Activated T-cell treated with anti-CD3 and anti-CD28 coated beads, Interleukin-2, amount 50 U/mL, for 72 hours (primary cell): ENCODE data around the gene DTX2. TPM values are rescaled to one million over a fixed set of nuclear protein-coding genes. Genes with fewer than 3 reads are reported as not detected.
"Not testable (repeated sequence)": the region's sequence is repeated elsewhere in the genome, so short reads cannot be mapped to it uniquely, and the experiment has no call there.

ENCODE experiments used
- ATAC-seq, 2 donors: fragments of 150-1000 bp; cut with Tn5 transposase; replicated peaks in 1 of 2; 2 replicates each; pipeline ENCODE4 v1.10.0; 2021; ENCODE audit warnings: moderate library complexity in 2 of 2, mild to moderate bottlenecking in 1 of 2
- DNase-seq, 2 donors: peaks; one replicate each; pipeline ENCODE4 v3.0.0; 2021 to 2022; ENCODE audit warnings: mixed read lengths in 1 of 2
- H3K27ac Mint-ChIP-seq: one replicate; pipeline ENCODE4 v1.8.0; 2022; ENCODE audit warnings: mild to moderate bottlenecking, moderate library complexity, mixed read lengths
- H3K27me3 Mint-ChIP-seq: one replicate; pipeline ENCODE4 v1.8.0; 2022; ENCODE audit warnings: low read depth, mixed read lengths
- H3K36me3 Mint-ChIP-seq, 2 donors: one replicate each; pipeline ENCODE4 v1.8.0; 2022; ENCODE audit warnings: mixed read lengths in 2 of 2, mild to moderate bottlenecking in 1 of 2; ENCODE audit not compliant: insufficient read depth in 2 of 2
- H3K4me1 Mint-ChIP-seq: one replicate; pipeline ENCODE4 v1.8.0; 2022; ENCODE audit warnings: low read depth, mixed read lengths
- H3K4me3 Mint-ChIP-seq, 2 donors: one replicate each; pipeline ENCODE4 v1.8.0; 2022; ENCODE audit warnings: mild to moderate bottlenecking in 2 of 2, mixed read lengths in 2 of 2, moderate library complexity in 2 of 2
- H3K9me3 Mint-ChIP-seq, 2 donors: one replicate each; pipeline ENCODE4 v1.8.0; 2022; ENCODE audit warnings: mixed read lengths in 2 of 2
- total RNA-seq, 2 donors: library from RNA; stranded (reverse); gene quantifications; one replicate each; pipeline ENCODE4 v1.2.3, GENCODE V29; 2022

The DTX2 gene
- total RNA-seq, 2 donors from 2014 or later, result 40.6 to 49.4 TPM

- H3K27ac Mint-ChIP-seq, result no peak overlapping the region
- H3K36me3 Mint-ChIP-seq, result no peaks in the 10 kb centered on the region
- DNase-seq (no peak), ATAC-seq (no peak)
- H3K9me3 Mint-ChIP-seq, result no peaks in the 10 kb centered on the region
- peaks cover 10% of the 10 kb centered on the region for H3K27me3 Mint-ChIP-seq
- H3K4me1 Mint-ChIP-seq, result no peaks in the 10 kb centered on the region
- no peak overlapping the region for H3K4me3 Mint-ChIP-seq
Measured at GRCh38 chr7:76513817-76514799, 52.6 kb downstream of the DTX2 start.

GRCh38 chr7:76514926-76515771 is 53.6 kb downstream of the DTX2 start:
- ATAC-seq, result peak in 1 of 2 donors; percentile 14
- no peak for DNase-seq
- H3K27me3 Mint-ChIP-seq, result peaks cover 10% of the 10 kb centered on the region
- H3K36me3 Mint-ChIP-seq, result no peaks in the 10 kb centered on the region
- H3K9me3 Mint-ChIP-seq, result no peaks in the 10 kb centered on the region
- H3K27ac Mint-ChIP-seq, result no peak overlapping the region
- H3K4me3 Mint-ChIP-seq, result no peak overlapping the region
- no peaks in the 10 kb centered on the region for H3K4me1 Mint-ChIP-seq

DNA sequence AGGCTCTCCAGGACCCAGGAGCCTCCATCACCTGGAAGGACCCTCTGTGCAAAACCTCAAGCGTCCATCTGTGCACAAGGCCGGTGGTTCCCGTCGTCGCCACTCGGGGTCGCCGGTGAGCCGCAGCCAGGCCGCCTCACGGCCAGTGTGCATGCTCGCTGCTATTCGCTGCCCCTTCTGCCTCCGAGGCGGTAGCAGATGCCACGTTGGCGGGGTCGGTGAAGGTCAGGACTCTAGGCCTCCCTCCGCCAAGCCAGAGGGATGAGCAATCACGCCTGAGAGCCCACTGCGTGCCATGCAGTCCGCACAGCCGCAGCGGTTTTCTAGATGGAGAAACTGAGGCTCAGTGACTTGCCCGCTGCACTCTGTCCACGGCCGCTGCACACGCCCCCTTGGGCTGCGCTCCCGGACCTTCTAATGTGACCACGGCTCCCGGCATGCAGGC is 54.5 kb downstream of the DTX2 start:
- Mint-ChIP-seq H3K27ac (no peak overlapping the region), H3K36me3 (no peaks in the 10 kb centered on the region), H3K9me3 (no peaks in the 10 kb centered on the region), H3K4me1 (no peaks in the 10 kb centered on the region), H3K27me3 (peaks cover 10% of the 10 kb centered on the region), H3K4me3 (no peak overlapping the region)
- DNase-seq (peak in 1 of 2 donors; percentile 76), ATAC-seq (peak in 1 of 2 donors; percentile 75)

GRCh38 chr7:76516932-76517331 is 55.4 kb downstream of the DTX2 start:
- ATAC-seq, H3K27me3 Mint-ChIP-seq, H3K36me3 Mint-ChIP-seq, DNase-seq, H3K4me1 Mint-ChIP-seq, H3K4me3 Mint-ChIP-seq, H3K27ac Mint-ChIP-seq, H3K9me3 Mint-ChIP-seq: not testable (repeated sequence)

- DNase-seq, H3K27me3 Mint-ChIP-seq, H3K4me1 Mint-ChIP-seq: not testable (repeated sequence)
Measured at GRCh38 chr7:76526183-76526582, 64.7 kb downstream of the DTX2 start.

GRCh38 chr7:76531643-76532042 is 70.1 kb downstream of the DTX2 start:
- H3K27me3 Mint-ChIP-seq, H3K9me3 Mint-ChIP-seq, H3K27ac Mint-ChIP-seq, DNase-seq, H3K36me3 Mint-ChIP-seq, H3K4me1 Mint-ChIP-seq, H3K4me3 Mint-ChIP-seq, ATAC-seq: not testable (repeated sequence)

More at GRCh38 chr7:76526183-76526582, 64.7 kb downstream of the DTX2 start:
- not testable (repeated sequence) for ATAC-seq, H3K9me3 Mint-ChIP-seq, H3K36me3 Mint-ChIP-seq, H3K4me3 Mint-ChIP-seq, H3K27ac Mint-ChIP-seq

GRCh38 chr7:76543197-76543596 is 81.7 kb downstream of the DTX2 start, which contains the start of gene SPDYE16:
SPDYE16 (minus strand) TSS chr7:76543297; CDS start chr7:76541459, 1,838 bp downstream.
- H3K36me3 Mint-ChIP-seq, H3K4me1 Mint-ChIP-seq, DNase-seq, H3K9me3 Mint-ChIP-seq, ATAC-seq, H3K27ac Mint-ChIP-seq, H3K27me3 Mint-ChIP-seq, H3K4me3 Mint-ChIP-seq: not testable (repeated sequence)

- H3K9me3 Mint-ChIP-seq, H3K27me3 Mint-ChIP-seq, H3K36me3 Mint-ChIP-seq: not testable (repeated sequence)
- Mint-ChIP-seq H3K27ac (peak overlapping the region; percentile 88), H3K4me3 (peak overlapping the region; percentile 84 to 90), H3K4me1 (peaks cover 25% of the 10 kb centered on the region)
- ATAC-seq, result peak; percentile 99
- DNase-seq, result peak; percentile 89 to 91
Measured at GRCh38 chr7:76549025-76549854, 87.7 kb downstream of the DTX2 start.

DNA sequence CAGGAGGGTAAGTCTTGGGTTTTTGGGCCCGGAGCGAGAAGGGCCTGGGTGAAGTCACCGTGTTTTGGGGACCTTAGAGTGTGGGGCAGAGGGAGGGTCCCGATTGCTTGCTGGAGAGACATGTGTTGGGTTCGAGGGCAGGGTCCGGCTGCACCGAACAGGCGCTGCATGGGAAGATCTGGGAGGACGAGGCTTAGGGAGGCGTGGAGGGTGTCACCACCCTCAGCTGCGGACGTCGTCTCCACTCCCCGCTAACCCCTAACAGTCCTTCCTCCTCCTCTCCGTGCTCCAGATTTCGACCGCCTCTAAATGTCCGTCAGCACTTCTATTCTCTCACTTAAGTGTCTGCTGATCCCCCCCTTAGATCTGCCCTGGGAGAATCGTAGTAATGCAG is 88.3 kb downstream of the DTX2 start:
- not testable (repeated sequence) for DNase-seq

GRCh38 chr7:76551992-76552391 is 90.5 kb downstream of the DTX2 start:
- not testable (repeated sequence) for H3K9me3 Mint-ChIP-seq, H3K36me3 Mint-ChIP-seq, DNase-seq, ATAC-seq, H3K27me3 Mint-ChIP-seq
- H3K27ac Mint-ChIP-seq, result peak overlapping the region; percentile 83
- H3K4me3 Mint-ChIP-seq, result peak overlapping the region in 1 of 2 donors; percentile 45
- H3K4me1 Mint-ChIP-seq, result peaks cover 31% of the 10 kb centered on the region

More for the DNA sequence above, 88.3 kb downstream of the DTX2 start:
- Mint-ChIP-seq H3K4me1 (peaks cover 27% of the 10 kb centered on the region), H3K27ac (peak overlapping the region; percentile 73), H3K4me3 (peak overlapping the region; percentile 84 to 90)
- not testable (repeated sequence) for H3K9me3 Mint-ChIP-seq, H3K27me3 Mint-ChIP-seq, H3K36me3 Mint-ChIP-seq, ATAC-seq
